Activated B cell treated with CpG ODN at 0.5 μM for 24 hours (primary cell): Measurements from ENCODE around the gene ACAN. TPM values are rescaled to one million over a fixed set of nuclear protein-coding genes. Genes with fewer than 3 reads are reported as not detected.

Experiments
- ATAC-seq: fragments of 200-7000 bp; cut with Tn5 transposase; one replicate; pipeline ENCODE4 v1.10.0; 2021; ENCODE audit warnings: low read depth, mild to moderate bottlenecking, moderate library complexity
- CTCF ChIA-PET: fragments of 350-600 bp; sonication (Branson Sonifier 250); formaldehyde crosslinking; loops from one replicate; lab custom pipeline; 2021; ENCODE audit warnings: antibody characterized with exemption; lab: Charles Lee
- POLR2A ChIA-PET: fragments of 350-600 bp; sonication (Branson Sonifier 250); formaldehyde crosslinking; loops from one replicate; lab custom pipeline; 2021; ENCODE audit warnings: antibody characterized with exemption; lab: Charles Lee
- DNase-seq: peaks from one replicate; pipeline ENCODE4 v3.0.0; 2022
- H3K27ac Mint-ChIP-seq: one replicate; pipeline ENCODE4 v1.8.0; 2020; ENCODE audit warnings: mixed read lengths
- H3K27me3 Mint-ChIP-seq: one replicate; pipeline ENCODE4 v1.8.0; 2021; ENCODE audit warnings: mixed read lengths
- H3K36me3 Mint-ChIP-seq: one replicate; pipeline ENCODE4 v1.8.0; 2021; ENCODE audit warnings: low read depth, mixed read lengths
- H3K4me1 Mint-ChIP-seq: one replicate; pipeline ENCODE4 v1.8.0; 2021; ENCODE audit warnings: mixed read lengths
- H3K4me3 Mint-ChIP-seq: one replicate; pipeline ENCODE4 v1.8.0; 2020; ENCODE audit warnings: mild to moderate bottlenecking, mixed read lengths
- H3K9me3 Mint-ChIP-seq: one replicate; pipeline ENCODE4 v1.8.0; 2020; ENCODE audit warnings: mixed read lengths
- intact Hi-C: fragments of 100-400 bp; cut with micrococcal nuclease; formaldehyde crosslinking; loops from one replicate; pipeline ENCODE4 v1.15.1; 2024
- total RNA-seq: library from RNA; stranded (reverse); gene quantifications from 2 replicates; pipeline ENCODE4 v1.2.3, GENCODE V29; 2022
- TF ChIP-seq, protein P1 (sequence below): fragments of 200-600 bp; IDR thresholded peaks from one replicate; pipeline ENCODE4 v1.8.0; 2022; ENCODE audit warnings: antibody characterized with exemption, mild to moderate bottlenecking

ACAN gene
- total RNA-seq, 1 donor from 2014 or later: not detected

DNA sequence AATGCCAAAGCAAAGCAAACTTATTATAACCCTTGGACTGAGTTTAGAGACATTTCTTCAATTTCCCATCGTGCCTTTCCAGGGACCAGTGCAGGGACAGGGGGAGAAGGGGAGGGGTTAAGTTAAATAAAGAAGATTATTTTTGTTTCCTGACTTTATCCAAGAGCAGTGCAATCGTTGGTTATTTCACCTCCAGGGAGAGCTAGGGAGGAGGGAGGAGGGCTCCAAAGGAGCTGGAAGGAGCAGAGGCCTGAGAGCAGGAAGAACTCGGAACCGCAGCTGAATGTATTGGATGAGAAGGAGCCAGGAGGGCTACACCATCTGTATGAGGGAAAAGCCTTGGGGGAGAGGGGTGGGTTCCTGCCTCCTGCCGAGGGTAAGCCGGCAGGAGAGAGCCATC lies 71.4 kb downstream of the ACAN start:
- ATAC-seq (no peak), DNase-seq (no peak)
- H3K27ac Mint-ChIP-seq: no peak overlapping the region
- intact Hi-C loops: no loop called here
- H3K36me3 Mint-ChIP-seq: no peaks in the 10 kb centered on the region
- ChIA-PET POLR2A (no interaction called here), CTCF (no interaction called here)
- TF ChIP-seq, protein P1, sequence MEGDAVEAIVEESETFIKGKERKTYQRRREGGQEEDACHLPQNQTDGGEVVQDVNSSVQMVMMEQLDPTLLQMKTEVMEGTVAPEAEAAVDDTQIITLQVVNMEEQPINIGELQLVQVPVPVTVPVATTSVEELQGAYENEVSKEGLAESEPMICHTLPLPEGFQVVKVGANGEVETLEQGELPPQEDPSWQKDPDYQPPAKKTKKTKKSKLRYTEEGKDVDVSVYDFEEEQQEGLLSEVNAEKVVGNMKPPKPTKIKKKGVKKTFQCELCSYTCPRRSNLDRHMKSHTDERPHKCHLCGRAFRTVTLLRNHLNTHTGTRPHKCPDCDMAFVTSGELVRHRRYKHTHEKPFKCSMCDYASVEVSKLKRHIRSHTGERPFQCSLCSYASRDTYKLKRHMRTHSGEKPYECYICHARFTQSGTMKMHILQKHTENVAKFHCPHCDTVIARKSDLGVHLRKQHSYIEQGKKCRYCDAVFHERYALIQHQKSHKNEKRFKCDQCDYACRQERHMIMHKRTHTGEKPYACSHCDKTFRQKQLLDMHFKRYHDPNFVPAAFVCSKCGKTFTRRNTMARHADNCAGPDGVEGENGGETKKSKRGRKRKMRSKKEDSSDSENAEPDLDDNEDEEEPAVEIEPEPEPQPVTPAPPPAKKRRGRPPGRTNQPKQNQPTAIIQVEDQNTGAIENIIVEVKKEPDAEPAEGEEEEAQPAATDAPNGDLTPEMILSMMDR: no peak
- no peak overlapping the region for H3K4me3 Mint-ChIP-seq
- no peaks in the 10 kb centered on the region for H3K9me3 Mint-ChIP-seq
- no peaks in the 10 kb centered on the region for H3K27me3 Mint-ChIP-seq
- H3K4me1 Mint-ChIP-seq: no peaks in the 10 kb centered on the region

DNA sequence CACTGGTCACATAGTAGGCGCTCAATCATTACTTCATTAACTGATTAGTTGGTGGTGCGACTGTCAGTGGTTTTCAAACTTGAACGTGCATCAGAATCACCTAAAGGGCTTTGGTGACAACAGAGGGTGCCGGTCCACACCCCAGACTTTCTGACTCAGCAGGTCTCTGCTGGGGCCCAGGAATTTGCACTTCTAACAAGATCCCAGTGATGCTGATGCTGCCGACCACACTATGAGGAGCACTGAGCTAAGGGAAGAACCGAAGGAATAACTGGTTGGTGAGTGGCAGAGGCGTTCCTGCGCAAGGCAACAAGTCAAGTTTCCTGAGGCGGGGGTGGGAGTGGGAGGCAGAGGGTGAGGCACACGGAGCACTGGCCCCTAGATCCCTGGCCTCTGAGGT lies 73.3 kb downstream of the ACAN start:
- H3K4me1 Mint-ChIP-seq: no peaks in the 10 kb centered on the region
- TF ChIP-seq, protein P1: no peak
- CTCF ChIA-PET: no interaction called here
- H3K27ac Mint-ChIP-seq: no peak overlapping the region
- no peaks in the 10 kb centered on the region for H3K36me3 Mint-ChIP-seq
- POLR2A ChIA-PET: no interaction called here
- ATAC-seq (no peak), DNase-seq (no peak)
- intact Hi-C loops: no loop called here
- H3K4me3 Mint-ChIP-seq: no peak overlapping the region
- H3K9me3 Mint-ChIP-seq: no peaks in the 10 kb centered on the region
- H3K27me3 Mint-ChIP-seq: no peaks in the 10 kb centered on the region

DNA sequence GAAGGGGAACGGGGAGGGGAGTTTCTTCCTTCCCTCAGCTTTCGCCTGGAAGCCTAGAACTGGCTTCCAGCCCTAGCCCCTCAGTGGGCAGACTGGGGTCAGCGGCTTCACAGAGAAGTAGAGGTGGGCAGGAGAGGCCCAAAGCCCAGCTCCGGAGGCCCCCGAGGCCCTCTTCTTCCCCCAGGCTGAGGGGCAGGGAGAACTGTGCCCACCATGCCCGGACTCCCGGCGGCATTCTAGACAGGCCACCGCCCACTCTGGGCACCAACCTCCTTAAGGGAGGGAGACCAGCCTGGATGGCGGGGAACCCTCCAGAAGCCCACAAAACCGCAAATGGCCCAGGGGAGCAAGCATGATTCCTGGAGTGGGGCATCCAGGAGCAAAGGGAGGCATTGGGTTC lies 74.2 kb downstream of the ACAN start:
- Mint-ChIP-seq H3K27ac (no peak overlapping the region), H3K9me3 (no peaks in the 10 kb centered on the region), H3K36me3 (no peaks in the 10 kb centered on the region), H3K27me3 (no peaks in the 10 kb centered on the region), H3K4me1 (no peaks in the 10 kb centered on the region), H3K4me3 (no peak overlapping the region)
- intact Hi-C loops: no loop called here
- POLR2A ChIA-PET: no interaction called here
- CTCF ChIA-PET: interaction anchor here (1.5 kb wide), 1 partner anchor 253 kb away, joined by 4 read pairs; no protein-coding TSS in a partner anchor
- ATAC-seq (no peak), DNase-seq (no peak)
- TF ChIP-seq, protein P1: no peak

DNA sequence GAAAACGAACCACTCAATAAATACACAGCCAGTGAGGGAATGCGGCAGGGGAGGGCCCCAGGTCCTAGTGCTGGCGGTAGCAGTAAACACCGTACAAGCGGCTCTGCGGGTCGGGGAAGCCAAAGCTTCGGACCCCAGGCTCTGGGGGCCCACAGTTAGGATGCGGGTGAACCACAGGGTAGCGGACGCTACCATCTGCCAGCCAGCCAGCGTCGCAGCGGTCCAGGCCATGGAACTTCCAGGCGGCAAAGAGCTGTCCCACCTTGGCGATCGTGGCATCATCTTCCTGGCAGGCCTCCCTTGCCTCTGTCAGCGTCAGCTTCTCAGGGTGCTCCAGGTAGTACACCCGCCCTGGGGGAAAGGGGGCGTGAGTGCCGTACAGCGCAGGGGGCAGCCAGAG lies 74.7 kb downstream of the ACAN start:
- ChIA-PET CTCF (interaction anchor here (1.5 kb wide), 1 partner anchor 253 kb away, joined by 4 read pairs; no protein-coding TSS in a partner anchor), POLR2A (no interaction called here)
- Mint-ChIP-seq H3K27ac (no peak overlapping the region), H3K27me3 (no peaks in the 10 kb centered on the region), H3K9me3 (no peaks in the 10 kb centered on the region), H3K4me3 (no peak overlapping the region), H3K36me3 (no peaks in the 10 kb centered on the region), H3K4me1 (no peaks in the 10 kb centered on the region)
- DNase-seq (no peak), ATAC-seq (no peak)
- intact Hi-C loops: no loop called here
- TF ChIP-seq, protein P1: no peak

DNA sequence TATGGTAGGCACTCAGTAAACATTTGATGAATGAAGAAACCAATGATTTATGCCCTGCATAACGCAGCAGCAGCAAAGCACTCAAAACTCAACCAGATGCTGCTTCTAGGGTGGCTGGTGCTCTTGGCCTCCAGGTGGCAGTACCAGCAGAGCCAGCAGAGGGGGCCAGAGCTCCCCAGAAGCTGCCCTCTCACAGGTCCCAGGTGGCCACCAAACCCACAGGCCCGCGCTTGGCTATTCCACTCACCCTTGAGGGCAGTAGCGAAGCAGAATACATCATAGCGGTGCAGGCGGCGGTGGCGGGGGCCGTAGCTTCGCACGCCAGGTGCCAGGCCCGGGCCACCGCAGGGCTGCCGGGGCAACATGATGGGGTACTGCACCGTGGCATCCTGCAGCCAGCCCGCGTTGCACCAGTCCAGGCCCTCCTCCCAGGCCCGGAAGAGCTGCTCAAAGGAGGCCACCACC lies 75.5 kb downstream of the ACAN start:
- ATAC-seq (peak; percentile 47), DNase-seq (no peak)
- Mint-ChIP-seq H3K4me1 (no peaks in the 10 kb centered on the region), H3K36me3 (no peaks in the 10 kb centered on the region), H3K27me3 (no peaks in the 10 kb centered on the region), H3K9me3 (no peaks in the 10 kb centered on the region), H3K4me3 (no peak overlapping the region), H3K27ac (no peak overlapping the region)
- intact Hi-C loops: no loop called here
- TF ChIP-seq, protein P1: no peak
- CTCF ChIA-PET: interaction anchor here (1.5 kb wide), 1 partner anchor 254 kb away, joined by 4 read pairs; no protein-coding TSS in a partner anchor
- POLR2A ChIA-PET: no interaction called here
